Activated naive CD4-positive, alpha-beta T cell treated with anti-CD3 and anti-CD28 coated beads, Interleukin-2, amount 10 ng/mL, durations not matched to agents 7 days and 5 days (primary cell): Measurements from ENCODE around the gene KPNA3.

Experiments used
- CTCF ChIA-PET: fragments of 350-600 bp; sonication (Branson Sonifier 250); formaldehyde crosslinking; loops from one replicate; lab custom pipeline; 2021; ENCODE audit warnings: antibody characterized with exemption; lab: Charles Lee
- DNase-seq: peaks from one replicate; pipeline ENCODE4 v3.0.0-alpha.2; 2020
- H3K27ac Mint-ChIP-seq: one replicate; pipeline ENCODE4 v1.8.0; 2021; ENCODE audit warnings: mild to moderate bottlenecking, moderate library complexity, mixed read lengths
- H3K27me3 Mint-ChIP-seq: one replicate; pipeline ENCODE4 v1.8.0; 2021; ENCODE audit warnings: mild to moderate bottlenecking, mixed read lengths
- H3K36me3 Mint-ChIP-seq: one replicate; pipeline ENCODE4 v1.8.0; 2021; ENCODE audit warnings: mixed read lengths
- H3K4me1 Mint-ChIP-seq: one replicate; pipeline ENCODE4 v1.8.0; 2021; ENCODE audit warnings: mixed read lengths
- H3K4me3 Mint-ChIP-seq: one replicate; pipeline ENCODE4 v1.8.0; 2021; ENCODE audit warnings: mild to moderate bottlenecking, moderate library complexity, mixed read lengths
- H3K9me3 Mint-ChIP-seq: one replicate; pipeline ENCODE4 v1.8.0; 2021; ENCODE audit warnings: mixed read lengths

The KPNA3 gene, protein sequence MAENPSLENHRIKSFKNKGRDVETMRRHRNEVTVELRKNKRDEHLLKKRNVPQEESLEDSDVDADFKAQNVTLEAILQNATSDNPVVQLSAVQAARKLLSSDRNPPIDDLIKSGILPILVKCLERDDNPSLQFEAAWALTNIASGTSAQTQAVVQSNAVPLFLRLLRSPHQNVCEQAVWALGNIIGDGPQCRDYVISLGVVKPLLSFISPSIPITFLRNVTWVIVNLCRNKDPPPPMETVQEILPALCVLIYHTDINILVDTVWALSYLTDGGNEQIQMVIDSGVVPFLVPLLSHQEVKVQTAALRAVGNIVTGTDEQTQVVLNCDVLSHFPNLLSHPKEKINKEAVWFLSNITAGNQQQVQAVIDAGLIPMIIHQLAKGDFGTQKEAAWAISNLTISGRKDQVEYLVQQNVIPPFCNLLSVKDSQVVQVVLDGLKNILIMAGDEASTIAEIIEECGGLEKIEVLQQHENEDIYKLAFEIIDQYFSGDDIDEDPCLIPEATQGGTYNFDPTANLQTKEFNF

DNA sequence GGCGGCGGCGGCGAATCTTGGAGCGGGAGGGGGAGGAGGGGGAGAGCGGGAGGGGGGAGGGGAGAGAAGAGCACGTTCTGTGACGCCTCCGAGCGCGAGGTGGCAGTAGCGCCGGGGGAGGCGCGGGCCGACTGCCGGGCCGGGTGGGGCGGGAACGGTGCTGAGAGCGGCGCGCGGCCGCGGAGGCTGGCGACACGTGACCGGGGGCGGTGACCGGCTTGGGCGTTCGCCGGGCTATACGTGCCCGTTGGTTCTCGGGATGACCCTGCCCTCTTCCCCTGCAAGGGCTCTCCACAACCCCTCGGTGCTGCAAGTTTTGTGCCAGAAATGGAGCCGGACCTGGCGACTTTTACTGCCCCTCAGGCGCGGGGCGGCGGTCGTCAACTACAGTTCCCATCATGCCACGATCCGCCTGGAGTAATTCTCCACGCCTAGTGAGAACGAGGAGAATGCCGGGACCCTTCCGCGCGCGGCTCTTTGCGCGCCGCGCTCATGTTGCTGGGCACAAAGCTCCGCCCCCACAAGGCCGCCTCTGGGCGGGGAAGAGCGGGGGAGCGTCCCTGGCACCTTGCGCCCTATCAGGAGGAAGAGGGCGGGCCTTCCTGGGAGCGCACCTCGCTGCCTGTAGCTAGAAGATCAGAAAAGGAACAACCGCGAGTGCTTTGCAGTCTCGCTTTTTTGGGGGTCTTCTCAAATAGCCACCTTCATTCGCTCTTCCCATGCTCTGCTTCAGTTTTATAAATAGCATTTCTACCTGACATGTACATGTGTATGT, at the start of gene KPNA3:
TSS of gene KPNA3 (minus strand) at position 133 of the 775 bp plus-strand sequence. CDS start 176 bp downstream, outside the sequence.
- peak; percentile 97 for DNase-seq
- peaks cover 19% of the 10 kb centered on the region for H3K36me3 Mint-ChIP-seq

DNA sequence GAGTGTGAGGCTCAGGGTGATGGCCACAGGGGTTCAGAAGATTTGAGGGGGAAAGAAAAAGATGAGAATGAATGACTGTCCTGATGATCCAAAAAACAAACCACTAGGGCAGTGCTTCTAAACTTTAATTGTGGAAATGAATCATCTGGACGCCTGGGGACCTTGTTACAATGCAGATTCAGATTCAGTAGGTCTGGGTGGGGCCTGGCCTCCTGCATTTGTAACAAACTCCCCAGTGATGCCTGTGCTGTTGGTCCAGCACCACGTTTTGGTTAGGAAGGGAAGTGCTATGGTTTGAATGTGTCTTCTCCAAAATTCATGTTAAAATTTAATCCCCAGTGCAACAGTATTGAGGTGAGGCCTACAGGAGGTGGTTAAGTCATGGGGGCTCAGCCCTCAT, 49.5 kb upstream of the KPNA3 start:
- H3K4me3 Mint-ChIP-seq: no peak overlapping the region
- no peaks in the 10 kb centered on the region for H3K27me3 Mint-ChIP-seq

More for the DNA sequence above, at the start of gene KPNA3:
- peak within 1 kb of the TSS; percentile 90 for H3K4me3 Mint-ChIP-seq
- H3K27me3 Mint-ChIP-seq: peaks cover 10% of the 10 kb centered on the region
- H3K9me3 Mint-ChIP-seq: no peaks in the 10 kb centered on the region
- peak within 1 kb of the TSS; percentile 98 for H3K27ac Mint-ChIP-seq
- CTCF ChIA-PET: interaction anchor here (1.2 to 2.2 kb wide), 2 partner anchors 53 to 102 kb away, joined by 3 to 6 read pairs; partner anchors contain the start of gene EBPL
- peaks cover 32% of the 10 kb centered on the region for H3K4me1 Mint-ChIP-seq

DNA sequence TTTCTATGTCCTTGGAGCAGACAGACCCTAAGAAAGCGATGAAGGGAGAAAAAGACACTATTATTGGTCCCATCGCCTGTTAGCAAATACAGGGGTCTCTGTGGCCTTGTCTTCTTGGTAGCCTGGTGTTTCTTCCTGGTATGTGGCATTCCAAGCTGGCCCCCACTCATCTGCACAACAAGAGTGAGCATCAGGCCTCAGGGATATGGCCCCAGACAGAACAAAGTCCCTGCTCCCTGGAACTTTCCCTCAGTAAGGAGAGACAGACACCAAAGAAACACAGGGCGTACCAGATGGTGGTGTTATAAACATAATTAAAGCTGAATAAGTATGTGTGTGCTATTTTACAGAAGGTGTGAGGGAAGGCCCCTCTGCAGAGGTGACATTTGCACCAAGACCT, 48.2 kb upstream of the KPNA3 start:
- Mint-ChIP-seq H3K27me3 (no peaks in the 10 kb centered on the region), H3K9me3 (no peaks in the 10 kb centered on the region), H3K4me3 (no peak overlapping the region), H3K36me3 (no peaks in the 10 kb centered on the region), H3K27ac (no peak overlapping the region), H3K4me1 (no peaks in the 10 kb centered on the region)
- CTCF ChIA-PET: no interaction called here
- no peak for DNase-seq

More for the DNA sequence above, 49.5 kb upstream of the KPNA3 start:
- H3K4me1 Mint-ChIP-seq: no peaks in the 10 kb centered on the region
- no peaks in the 10 kb centered on the region for H3K9me3 Mint-ChIP-seq
- CTCF ChIA-PET: no interaction called here
- DNase-seq: no peak
- H3K36me3 Mint-ChIP-seq: no peaks in the 10 kb centered on the region
- H3K27ac Mint-ChIP-seq: no peak overlapping the region

DNA sequence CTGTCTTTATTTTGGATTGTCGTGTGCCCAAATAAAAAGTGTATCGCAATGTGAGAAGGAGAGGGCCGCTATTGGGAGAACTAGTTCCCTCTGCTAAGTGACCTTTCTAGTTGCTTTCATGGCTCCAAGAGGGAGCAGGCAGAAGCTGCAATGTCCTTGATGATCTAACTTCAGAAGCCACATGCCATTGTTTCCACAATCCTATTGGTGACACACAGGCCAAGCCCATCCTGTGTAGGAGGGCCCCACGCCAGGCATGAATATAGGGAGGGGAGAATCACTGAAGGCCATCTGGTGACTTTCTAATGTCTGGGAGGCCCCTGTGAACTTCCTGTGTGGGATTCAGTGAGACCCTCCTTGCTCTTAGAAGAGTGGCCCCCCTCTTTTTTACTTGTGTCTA, 47.8 kb upstream of the KPNA3 start:
- H3K27me3 Mint-ChIP-seq: no peaks in the 10 kb centered on the region
- no peak for DNase-seq
- no peak overlapping the region for H3K4me3 Mint-ChIP-seq
- H3K4me1 Mint-ChIP-seq: no peaks in the 10 kb centered on the region
- no peak overlapping the region for H3K27ac Mint-ChIP-seq
- H3K36me3 Mint-ChIP-seq: no peaks in the 10 kb centered on the region
- no peaks in the 10 kb centered on the region for H3K9me3 Mint-ChIP-seq
- CTCF ChIA-PET: no interaction called here

DNA sequence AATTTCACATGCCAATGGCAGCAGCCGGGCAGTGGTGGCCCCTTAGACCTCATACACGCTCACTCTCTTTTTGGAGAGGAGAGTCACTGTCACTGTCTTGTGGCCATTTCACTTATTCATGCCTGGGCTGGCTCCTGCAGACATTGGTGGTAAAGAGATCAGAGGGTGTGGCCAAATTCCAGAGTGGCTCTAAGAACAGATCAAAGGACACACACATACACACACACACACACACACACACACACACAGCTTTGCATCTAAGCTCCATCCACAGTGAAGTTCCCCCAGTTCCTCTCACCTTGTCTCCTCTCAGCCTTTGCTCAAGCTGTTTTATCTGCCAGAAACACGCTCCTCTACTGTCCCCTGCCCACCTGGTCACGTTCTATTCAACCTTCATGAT, 46.5 kb upstream of the KPNA3 start:
- no peaks in the 10 kb centered on the region for H3K9me3 Mint-ChIP-seq
- H3K27ac Mint-ChIP-seq: no peak overlapping the region
- H3K36me3 Mint-ChIP-seq: no peaks in the 10 kb centered on the region
- no peaks in the 10 kb centered on the region for H3K27me3 Mint-ChIP-seq
- CTCF ChIA-PET: no interaction called here
- H3K4me1 Mint-ChIP-seq: no peaks in the 10 kb centered on the region
- no peak for DNase-seq
- H3K4me3 Mint-ChIP-seq: no peak overlapping the region

DNA sequence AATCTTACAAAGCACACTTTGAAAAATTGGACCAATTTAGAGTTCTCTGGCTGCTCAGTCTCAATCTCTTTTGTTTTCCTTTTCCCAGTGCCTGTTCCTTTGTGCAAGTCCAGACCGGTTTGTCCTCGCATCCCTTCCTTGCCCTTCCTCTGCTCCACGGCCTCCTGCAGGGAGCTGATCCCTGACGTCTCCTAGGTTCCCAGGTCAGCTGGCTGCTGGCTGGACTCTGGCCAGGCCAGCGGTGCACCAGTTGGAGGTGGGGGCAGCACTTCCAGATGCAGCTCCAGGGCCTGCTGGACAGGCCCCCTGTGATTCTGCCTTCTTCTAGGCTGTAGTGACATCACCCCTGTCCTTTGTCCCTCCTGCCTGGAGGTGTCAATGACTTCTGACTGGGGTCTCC, 44.0 kb upstream of the KPNA3 start:
- DNase-seq: no peak
- Mint-ChIP-seq H3K9me3 (no peaks in the 10 kb centered on the region), H3K36me3 (no peaks in the 10 kb centered on the region), H3K4me1 (no peaks in the 10 kb centered on the region), H3K27me3 (peaks cover 5% of the 10 kb centered on the region), H3K4me3 (no peak overlapping the region), H3K27ac (no peak overlapping the region)
- CTCF ChIA-PET: no interaction called here

DNA sequence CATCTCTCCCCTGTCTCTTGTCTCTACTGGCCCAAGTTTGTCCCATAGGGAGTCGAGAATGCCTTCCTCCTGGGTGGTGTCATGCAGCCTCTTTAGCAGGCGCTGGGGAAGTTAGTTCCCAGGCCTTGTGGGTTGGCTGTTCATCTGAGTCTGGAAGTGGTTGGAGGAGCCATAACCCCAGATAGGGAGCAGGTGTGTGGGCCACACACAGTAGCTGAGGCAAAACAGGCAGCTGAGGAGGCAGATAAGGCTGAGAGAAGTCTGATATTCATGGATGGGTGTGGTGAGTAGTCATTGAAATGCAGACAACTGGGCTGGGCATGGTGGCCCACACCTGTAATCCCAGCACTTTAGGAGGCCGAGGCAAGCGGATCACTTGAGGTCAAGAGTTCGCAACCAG, 40.9 kb upstream of the KPNA3 start:
- H3K27me3 Mint-ChIP-seq: peaks cover 12% of the 10 kb centered on the region
- CTCF ChIA-PET: no interaction called here
- no peak overlapping the region for H3K4me3 Mint-ChIP-seq
- no peaks in the 10 kb centered on the region for H3K36me3 Mint-ChIP-seq
- no peak overlapping the region for H3K27ac Mint-ChIP-seq
- H3K4me1 Mint-ChIP-seq: no peaks in the 10 kb centered on the region
- peaks cover 7% of the 10 kb centered on the region for H3K9me3 Mint-ChIP-seq
- DNase-seq: no peak

DNA sequence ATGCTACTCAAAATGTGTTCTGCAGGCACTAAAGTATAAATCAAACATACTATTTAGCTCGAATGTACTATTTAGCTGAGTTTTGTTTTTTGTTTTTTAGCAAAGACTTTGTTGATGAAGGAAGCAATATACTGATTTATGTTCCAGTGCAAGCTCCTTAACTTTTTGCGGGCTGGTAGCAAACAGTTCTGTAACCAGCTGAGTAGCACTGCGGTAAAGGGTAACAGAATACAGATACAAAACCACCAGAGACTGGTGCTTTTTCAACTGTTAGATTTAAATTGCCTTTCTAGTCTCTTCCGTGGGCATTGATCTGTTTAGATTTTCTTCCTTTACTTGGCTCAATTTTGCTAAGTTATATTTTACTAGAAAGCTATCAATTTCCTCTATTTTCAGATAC, 39.0 kb upstream of the KPNA3 start:
- peaks cover 7% of the 10 kb centered on the region for H3K9me3 Mint-ChIP-seq
- no peaks in the 10 kb centered on the region for H3K4me1 Mint-ChIP-seq
- CTCF ChIA-PET: no interaction called here
- no peak overlapping the region for H3K4me3 Mint-ChIP-seq
- H3K27ac Mint-ChIP-seq: no peak overlapping the region
- no peaks in the 10 kb centered on the region for H3K36me3 Mint-ChIP-seq
- H3K27me3 Mint-ChIP-seq: peaks cover 12% of the 10 kb centered on the region
- DNase-seq: no peak

DNA sequence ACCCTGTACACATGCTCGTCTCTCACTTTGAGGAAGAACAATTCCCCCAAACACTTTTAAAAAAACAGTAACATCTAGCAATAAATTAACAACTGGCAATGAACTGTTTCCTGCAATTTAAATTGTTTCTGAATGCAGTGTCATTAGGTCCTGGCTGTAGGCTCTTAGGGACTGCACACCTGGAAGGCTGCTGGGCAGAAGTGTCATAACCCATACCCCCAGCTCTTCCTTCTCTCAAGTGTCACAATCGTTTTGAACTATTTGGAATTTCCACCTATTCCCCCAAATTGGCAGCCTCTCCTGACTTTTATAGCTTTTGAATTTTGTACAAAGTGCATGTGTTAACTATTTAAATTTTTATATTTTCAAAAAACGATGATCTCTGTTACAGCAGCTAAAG, 38.2 kb upstream of the KPNA3 start:
- Mint-ChIP-seq H3K36me3 (no peaks in the 10 kb centered on the region), H3K4me1 (no peaks in the 10 kb centered on the region), H3K9me3 (peaks cover 7% of the 10 kb centered on the region), H3K27me3 (peaks cover 16% of the 10 kb centered on the region), H3K4me3 (no peak overlapping the region), H3K27ac (no peak overlapping the region)
- CTCF ChIA-PET: no interaction called here
- DNase-seq: no peak

DNA sequence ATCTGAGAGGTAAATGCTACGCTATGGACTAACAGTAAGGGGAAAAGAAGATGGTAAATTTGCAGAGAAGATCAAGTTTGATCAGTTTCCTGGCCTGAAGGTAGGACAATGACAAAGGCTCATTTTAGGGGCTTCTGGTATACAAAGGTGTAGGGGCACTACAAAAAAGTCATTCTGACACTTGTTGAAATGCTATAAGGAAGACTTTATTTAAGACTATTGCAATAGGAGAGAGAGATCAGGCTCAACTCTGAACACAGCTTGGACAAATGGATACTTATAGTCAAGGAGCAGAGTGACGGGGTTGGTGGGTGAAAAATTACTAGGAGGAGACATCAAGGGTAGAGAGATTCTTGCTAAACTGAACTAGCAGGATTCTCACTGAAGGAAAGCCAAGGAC, 37.2 kb upstream of the KPNA3 start:
- Mint-ChIP-seq H3K27me3 (peaks cover 16% of the 10 kb centered on the region), H3K36me3 (no peaks in the 10 kb centered on the region), H3K4me3 (no peak overlapping the region), H3K4me1 (no peaks in the 10 kb centered on the region), H3K9me3 (peaks cover 7% of the 10 kb centered on the region), H3K27ac (no peak overlapping the region)
- DNase-seq: no peak
- CTCF ChIA-PET: no interaction called here

DNA sequence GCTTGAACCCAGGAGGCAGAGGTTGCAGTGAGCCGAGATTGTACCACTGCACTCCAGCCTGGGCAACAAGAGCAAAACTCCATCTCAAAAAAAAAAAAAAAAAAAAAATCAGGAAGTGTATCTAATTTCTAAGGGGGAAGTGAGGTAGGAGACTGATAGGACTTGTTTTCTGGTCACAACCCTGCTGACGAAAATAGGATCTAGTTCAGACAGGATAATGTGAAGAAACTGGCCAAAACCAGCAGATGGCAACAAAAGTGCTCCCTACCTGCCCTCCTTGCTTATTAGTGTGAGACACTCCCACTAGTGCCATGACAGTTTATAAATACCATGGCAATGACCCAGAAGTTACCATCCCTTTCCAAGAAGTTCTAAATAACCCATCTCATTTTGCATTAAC, 36.0 kb upstream of the KPNA3 start:
- Mint-ChIP-seq H3K27ac (no peak overlapping the region), H3K27me3 (peaks cover 16% of the 10 kb centered on the region), H3K4me1 (no peaks in the 10 kb centered on the region), H3K36me3 (no peaks in the 10 kb centered on the region), H3K4me3 (no peak overlapping the region), H3K9me3 (peaks cover 7% of the 10 kb centered on the region)
- CTCF ChIA-PET: no interaction called here
- no peak for DNase-seq

DNA sequence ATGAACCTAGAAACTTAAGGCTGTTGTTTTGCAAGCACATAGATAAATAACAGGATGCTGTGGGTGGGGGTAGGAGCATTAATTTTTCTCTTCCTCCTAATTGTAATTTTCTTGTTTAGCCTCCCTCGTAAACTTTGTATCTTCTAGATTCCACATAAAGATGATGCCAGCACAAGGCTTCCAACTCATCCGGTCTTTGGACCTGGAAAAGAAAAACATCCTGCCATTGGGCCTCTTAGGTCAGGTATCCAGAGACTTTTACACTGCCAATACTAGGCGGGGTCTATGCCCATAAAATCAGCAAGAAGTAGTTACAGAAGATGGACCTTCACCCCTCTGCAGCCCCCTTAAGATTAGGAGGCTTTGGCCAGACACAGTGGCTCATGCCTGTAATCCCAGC, 35.4 kb upstream of the KPNA3 start:
- DNase-seq: no peak
- Mint-ChIP-seq H3K9me3 (peaks cover 7% of the 10 kb centered on the region), H3K4me1 (no peaks in the 10 kb centered on the region), H3K36me3 (no peaks in the 10 kb centered on the region), H3K27me3 (peaks cover 11% of the 10 kb centered on the region), H3K4me3 (no peak overlapping the region), H3K27ac (no peak overlapping the region)
- CTCF ChIA-PET: no interaction called here

DNA sequence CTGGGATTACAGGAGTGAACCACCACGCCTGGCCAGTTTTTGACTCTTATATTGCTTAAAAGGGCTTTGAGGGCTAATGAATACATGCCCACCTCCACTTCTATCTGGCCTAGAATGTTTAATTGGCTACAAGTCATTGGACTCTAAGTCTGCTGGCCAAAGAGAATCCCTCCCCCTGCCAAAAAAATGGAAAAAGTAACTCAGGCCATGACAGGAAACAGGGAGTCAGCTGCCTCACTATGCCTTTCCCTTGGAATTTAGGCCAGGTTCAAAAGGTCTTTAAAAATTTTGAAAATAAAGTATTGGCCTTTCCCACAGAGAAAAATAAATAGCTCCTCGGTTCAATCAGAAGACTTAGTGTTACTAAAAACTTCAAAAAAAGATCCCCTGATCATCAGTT, 34.9 kb upstream of the KPNA3 start:
- H3K4me1 Mint-ChIP-seq: no peaks in the 10 kb centered on the region
- no peak overlapping the region for H3K4me3 Mint-ChIP-seq
- peaks cover 11% of the 10 kb centered on the region for H3K27me3 Mint-ChIP-seq
- H3K9me3 Mint-ChIP-seq: peaks cover 7% of the 10 kb centered on the region
- CTCF ChIA-PET: no interaction called here
- no peak for DNase-seq
- no peaks in the 10 kb centered on the region for H3K36me3 Mint-ChIP-seq
- no peak overlapping the region for H3K27ac Mint-ChIP-seq

DNA sequence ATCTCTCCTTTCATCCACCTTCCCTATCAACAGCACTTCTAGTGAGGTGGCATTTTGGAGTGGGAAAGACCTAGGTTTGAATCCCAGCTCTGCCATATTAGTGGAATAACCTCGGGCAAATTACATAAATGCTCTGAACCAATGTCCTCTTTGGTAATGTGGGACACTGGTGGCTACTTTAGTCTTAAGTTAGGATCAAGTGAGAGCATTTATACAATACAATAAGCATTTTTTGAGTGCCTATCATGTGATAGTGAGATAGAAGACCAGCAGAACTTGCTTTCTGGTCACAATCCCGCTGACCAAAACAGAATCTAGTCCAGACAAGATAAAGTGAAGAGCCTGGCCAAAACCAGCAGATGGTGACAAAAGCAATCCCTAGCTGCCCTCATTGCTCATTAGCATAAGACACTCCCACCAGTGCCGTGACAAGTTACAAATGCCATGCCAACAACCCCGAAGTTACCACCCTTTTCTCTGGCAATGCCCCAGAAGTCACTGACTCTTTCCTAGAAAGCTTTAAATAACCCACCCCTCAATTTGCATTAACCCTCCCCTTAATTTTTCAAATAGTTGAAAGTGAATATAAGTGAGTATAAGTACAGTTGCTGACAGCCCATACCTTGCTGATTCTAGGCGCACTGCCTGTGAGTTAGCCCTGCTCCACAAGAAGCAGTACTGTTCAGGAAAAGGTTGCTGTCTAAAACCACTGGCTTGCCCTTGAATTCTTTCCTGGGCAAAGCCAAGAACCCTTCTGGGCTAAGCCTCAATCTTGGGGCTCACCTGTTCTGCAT, 28.9 kb upstream of the KPNA3 start:
- Mint-ChIP-seq H3K27ac (no peak overlapping the region), H3K27me3 (peaks cover 8% of the 10 kb centered on the region)
- CTCF ChIA-PET: no interaction called here

More for the DNA sequence above, 28.9 kb upstream of the KPNA3 start:
- Mint-ChIP-seq H3K4me3 (no peak overlapping the region), H3K36me3 (no peaks in the 10 kb centered on the region), H3K4me1 (no peaks in the 10 kb centered on the region), H3K9me3 (no peaks in the 10 kb centered on the region)
- no peak for DNase-seq
